ENCODE measurements around the gene PRPF38A.
A peak's percentile ranks its signal among the peaks of the same experiment; 100 is the strongest.
"Not testable (repeated sequence)": the region's sequence is repeated elsewhere in the genome, so short reads cannot be mapped to it uniquely, and the experiment has no call there.

Gene PRPF38A, protein sequence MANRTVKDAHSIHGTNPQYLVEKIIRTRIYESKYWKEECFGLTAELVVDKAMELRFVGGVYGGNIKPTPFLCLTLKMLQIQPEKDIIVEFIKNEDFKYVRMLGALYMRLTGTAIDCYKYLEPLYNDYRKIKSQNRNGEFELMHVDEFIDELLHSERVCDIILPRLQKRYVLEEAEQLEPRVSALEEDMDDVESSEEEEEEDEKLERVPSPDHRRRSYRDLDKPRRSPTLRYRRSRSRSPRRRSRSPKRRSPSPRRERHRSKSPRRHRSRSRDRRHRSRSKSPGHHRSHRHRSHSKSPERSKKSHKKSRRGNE

DNA sequence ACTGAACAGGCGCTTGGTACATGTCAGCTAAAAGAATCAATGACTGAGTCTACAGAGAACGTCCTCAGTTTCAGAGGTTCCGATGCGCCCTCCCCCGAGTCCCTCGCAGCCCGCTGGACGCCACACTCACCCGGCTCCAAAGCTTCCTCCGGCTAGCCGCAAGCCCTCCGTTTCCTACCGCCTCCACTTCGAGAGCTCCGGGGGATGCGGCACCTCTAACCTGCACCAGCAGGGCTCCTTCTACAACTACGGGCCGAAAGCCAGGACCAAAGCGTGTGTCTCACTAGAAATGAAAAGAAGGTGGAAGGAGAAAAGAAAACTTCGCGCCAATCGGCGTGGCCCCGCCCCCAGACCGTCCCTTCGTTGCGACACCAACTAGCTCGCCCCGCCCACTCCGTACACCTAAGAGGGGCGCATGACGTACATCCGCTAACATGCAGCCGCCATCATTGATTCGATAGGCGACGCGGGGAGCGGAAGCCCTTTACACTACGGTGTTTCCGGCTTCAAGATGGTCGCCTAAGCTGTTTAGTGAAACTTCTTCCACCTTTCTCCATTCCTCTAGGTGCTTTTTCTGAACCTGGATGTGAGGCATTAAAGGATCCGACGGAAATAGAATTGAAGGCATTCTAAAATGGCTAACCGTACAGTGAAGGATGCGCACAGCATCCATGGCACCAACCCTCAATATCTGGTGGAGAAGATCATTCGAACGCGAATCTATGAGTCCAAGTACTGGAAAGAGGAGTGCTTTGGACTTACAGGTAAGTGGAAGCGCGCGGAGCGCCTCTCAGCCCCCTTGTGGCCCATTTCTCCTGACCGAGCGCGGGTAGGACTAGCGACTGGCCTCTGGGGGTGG, at the start of gene PRPF38A, which contains the start of gene ORC1:
TSS of gene PRPF38A (plus strand) at position 487 of the 859 bp plus-strand sequence. CDS start at position 635, 148 bp downstream.
TSS of gene ORC1 (minus strand) at position 308 of the 859 bp plus-strand sequence. CDS start 2,200 bp downstream, outside the sequence.
- peak; percentile 92 for DNase-seq (ENCODE audit: low read depth)

DNA sequence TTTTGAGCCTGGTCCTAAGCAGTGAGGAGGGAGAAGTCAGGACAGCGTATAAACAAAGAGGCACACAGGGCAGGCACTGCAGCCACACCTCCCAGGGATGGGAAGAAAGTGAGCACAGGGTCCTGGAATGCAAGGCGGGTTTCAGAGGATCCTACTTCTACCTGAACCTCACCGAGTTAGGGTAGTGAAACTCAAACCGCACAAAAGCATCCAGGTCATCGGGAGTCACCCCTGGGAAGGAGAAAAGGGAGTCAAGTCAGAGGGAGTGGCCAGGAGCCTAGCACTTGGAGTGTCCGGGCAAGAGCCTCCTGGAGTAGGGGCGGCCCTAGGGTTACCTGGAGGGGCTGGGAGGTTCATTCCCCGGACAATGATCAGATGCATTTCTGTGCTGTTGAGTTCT, 49.0 kb upstream of the PRPF38A start:
- no peak for DNase-seq (ENCODE audit: low read depth)

DNA sequence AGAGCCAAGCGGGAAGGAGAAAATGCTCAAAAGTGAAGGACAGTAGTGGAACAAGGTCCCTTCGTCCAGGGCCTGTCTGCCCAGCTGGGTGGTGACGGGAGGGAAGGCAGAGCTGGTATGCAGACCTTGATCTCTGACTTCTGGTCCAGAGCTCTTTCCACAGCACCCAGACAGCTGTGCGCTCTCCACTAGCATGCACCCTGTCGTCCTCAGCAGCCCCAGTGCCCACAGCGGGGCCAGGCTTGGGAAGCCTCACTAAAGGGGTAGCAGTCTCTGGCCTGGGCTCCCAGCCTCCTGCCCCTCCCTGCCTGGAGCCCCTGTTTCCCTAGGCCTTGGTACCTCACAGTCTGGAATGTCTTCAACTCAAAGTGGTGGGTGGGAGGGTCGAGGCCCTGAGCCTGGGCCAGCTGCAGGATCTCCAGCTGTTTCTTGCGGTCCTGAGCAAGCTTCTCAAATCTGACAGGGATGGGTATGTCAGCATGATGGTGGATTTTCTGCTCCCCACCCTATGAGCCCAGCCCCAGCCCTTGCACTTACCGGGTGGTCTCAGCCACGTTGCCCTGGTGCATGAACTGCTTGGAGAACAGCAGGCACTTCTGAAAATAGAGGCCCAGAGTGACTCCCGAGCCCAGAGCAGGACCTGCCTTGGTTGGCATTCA, 48.4 kb upstream of the PRPF38A start:
- DNase-seq (ENCODE audit: low read depth), result no peak

DNA sequence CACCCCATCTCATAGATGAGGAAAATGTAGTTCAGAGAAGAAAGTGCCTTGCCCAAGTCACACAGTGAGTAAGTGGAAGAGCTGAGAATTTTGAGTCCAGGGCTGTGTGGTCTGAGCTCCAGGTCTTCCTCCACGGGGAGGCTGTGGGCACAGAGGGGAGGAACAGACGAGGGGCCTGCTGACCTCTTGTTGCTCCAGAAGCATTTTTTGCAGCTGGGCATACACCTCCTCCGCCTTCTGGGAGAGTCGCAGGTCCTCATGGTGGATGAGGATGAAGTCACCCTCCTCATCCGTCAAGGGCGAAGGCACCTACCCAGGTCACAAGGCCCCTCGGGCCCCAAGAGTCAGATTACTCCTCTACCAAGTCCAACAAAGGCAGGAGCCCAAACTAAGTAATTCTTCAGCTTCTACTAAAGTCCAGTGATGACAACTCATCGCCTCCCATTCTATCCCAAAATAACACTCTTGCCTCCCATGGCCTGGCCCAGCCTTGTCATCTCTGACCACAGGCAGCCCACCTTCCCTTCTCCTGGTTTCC, 47.5 kb upstream of the PRPF38A start:
- DNase-seq (ENCODE audit: low read depth), result no peak

DNA sequence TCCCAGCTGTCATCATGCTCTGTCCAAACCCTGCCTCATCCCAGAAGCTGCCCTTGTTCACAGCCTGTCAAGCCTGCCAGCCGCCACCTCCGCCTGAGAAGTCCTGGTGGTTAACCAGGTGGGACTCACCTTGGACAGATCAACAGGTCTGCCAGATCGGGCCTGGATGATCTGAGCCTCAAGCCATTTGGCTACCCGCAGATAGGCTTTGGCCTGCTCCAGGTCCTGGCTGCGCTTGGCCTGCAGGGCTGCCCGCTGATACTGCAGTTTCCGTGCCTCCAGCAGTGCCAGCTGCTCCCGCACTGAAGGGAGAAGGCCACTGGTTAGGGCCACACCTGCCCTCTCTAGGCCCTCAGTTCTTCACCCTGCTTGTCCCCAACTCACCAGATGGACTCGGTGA, 47.0 kb upstream of the PRPF38A start:
- DNase-seq (ENCODE audit: low read depth), result no peak

DNA sequence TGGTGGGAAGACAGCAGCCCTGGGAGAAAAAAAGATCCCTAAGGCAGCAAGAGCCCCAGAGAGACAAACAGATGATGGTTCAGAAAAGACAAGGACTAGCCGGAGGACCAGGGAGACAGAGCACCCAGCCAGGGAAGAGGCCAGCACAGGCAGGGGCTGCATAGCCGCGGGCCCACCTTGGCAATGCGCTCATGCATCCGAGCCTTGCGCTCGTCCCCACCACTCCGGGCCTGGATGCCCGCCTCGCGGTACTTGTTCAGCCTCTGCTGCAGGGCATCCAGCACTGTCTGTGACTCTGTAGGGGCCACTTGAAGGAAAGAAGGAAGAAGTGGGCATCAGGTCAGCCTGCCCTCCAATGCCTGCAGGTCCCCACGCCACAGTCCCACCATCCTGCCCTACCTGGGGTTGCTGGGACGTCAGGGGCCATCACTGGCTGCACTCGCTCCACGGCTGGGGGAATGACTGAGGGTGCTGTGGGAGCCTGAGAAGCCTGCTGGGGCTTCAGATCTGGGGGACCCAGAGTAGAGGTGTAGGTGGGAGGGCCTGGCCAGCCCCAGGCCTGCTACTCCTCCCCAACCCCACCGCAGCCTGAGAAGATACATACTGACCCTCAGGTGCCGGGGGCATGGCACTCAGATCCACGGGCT, 45.4 kb upstream of the PRPF38A start:
- DNase-seq (ENCODE audit: low read depth), result no peak

DNA sequence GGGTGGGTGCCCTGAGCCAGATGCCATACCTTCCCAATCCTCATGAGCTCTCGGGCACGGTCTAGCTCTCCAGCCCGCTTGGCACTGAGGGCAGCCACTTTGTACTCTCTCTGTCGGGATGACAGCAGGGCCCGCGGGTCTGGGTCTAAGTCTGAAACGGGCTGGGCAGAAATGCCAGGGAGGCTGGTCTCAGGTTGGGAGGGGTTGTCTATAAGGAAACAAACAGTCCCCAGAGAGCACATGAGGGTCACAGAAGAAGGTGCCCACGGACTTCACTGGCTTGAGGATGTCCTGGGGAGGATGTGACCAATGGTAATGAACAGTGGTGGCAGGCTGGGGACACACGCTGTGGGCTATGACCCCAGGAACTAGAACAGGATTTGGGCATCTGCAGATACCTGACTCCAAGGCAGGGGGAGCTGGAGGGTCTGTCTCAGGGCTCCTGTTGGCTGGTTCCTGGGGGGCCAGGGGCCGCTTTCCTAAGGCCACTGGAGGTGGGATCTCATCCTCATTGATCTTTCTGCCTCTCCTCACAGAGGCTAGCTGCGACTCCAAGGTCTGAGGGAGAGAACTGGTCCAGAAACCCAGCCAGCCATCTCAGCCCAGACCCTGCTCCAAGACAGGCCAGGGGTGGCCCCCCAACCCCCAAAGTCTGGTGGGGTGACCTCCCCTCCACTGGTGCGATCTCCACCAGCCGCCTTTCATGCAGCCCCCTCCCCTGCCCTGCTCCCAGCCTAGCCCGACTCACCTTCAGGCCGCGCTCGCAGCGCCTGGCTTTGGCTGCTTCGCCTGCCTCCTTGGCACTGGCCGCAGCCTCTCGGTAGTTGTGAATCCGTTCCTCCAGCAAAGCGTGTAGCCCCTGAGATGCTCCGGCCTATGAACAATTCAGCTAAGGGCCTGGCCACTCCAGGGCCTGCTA, 44.5 kb upstream of the PRPF38A start:
- DNase-seq (ENCODE audit: low read depth), result no peak

DNA sequence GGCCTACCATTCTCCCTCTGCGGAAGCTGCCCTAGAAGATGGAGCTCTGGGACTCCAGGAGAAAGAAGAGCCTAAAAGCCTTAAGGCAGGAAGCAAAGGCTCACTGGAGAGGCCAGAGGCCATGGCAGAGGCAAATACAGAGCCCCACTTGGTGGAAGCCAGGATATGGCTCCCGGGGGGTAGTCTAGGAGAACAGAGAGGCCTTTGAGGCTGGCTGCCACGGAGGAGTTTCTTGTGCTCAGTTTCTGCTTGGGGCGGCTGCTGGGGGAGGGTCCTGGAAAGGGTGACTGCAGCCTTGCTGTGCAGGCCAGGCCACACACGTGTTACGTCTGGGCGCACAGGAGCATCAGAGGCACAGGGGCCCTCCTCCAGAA, 43.8 kb upstream of the PRPF38A start:
- DNase-seq (ENCODE audit: low read depth), result no peak

DNA sequence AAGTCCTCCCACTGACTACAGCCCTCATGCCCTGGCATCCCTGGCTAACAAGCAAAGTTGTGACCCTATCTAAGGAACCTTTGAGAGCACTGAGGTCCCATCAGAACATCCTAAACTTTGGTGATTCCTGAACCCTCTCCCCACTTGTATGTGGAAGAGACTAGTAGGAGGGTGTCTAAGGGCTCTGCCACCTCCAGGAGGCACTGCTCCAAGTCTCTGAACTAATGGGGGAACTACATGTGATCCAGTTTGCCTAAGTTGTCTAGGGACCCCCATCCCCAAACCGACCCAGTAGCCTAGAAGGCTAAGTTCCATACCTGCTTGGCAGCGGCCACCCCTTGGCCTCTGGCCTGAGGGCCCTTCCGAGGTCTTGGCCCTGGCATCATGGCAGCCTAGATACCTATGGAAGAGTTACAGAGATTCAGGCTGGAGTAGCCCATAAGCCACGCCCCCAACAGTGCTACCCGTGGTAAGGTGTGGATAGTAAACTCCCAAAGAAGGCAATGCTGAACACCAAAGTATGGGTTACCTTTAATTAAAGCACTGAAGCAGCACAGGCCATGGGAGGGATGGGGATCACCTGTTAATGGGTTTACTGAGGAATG, 40.1 kb upstream of the PRPF38A start:
- no peak for DNase-seq (ENCODE audit: low read depth)

DNA sequence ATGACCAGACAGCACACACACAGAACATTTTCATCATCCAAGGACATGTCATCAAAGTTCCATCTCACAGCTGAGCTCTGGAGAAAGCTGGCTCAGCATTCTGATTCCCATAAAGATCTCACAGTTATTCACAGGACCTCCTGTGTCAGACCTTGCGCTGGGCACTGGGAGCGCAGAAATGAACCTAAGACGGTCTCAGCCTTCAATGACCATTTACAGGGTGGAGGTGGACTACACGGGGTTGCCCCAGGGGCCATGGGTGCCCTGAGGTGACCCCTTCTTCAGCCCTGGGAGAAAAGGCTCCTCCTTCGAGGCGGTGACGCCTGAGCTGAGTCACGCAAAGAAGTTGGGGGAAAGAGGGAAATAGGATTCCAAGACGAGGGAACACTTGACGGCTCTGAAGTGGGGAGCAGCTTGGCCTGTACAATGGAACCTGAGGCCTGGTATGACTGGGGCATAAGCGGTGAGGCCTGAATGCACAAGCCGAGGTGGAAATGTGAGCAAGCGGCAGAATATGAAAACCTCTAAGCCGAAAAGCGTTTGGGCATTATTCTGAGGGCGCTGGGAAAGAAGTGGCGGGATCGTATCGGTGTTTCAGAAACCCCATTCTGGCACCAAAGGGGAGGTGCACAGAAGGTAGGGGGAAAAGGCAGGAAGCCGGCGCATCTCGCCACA, 39.2 kb upstream of the PRPF38A start:
- peak; percentile 50 for DNase-seq (ENCODE audit: low read depth)

DNA sequence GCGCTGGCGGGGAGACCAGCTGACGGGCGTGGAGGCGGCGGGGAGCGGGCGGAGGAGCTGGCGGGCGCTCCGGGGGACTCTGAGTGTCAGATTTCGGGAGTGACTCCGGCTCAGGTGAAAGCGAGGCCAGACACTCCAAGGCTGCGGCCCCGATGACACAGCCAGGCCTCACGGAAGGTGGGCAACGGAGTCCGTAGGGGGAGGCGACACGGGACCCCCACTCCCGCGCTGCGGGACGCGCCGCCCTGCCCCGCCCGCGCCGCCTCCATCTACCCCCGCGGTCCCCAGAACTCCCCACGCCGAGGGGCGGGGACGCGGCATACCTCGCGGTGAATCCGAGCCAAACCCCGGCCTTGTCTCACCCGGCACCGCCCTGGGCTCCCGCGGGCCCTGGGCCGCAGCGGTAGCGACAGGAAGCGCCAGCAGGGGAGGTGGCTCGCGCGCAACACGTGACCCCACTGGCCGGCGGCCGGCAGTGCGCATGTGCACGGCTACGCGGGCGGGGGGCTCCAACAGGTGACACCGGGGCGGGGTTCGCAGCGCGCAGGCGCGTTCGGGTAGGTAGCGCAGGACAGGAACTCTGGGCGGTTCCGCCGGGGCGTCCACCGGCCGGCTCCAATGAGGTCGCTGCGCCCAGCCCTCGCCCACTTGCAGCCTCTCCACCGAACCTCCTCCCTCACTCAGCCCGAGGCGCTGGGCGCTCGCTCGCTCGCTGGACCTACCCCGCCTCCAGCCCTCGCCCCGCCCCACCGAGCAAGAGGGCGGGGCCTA, 38.5 kb upstream of the PRPF38A start, which contains the start of gene CC2D1B:
TSS of gene CC2D1B (minus strand) at position 460 of the 771 bp plus-strand sequence. CDS start 1,585 bp downstream, outside the sequence.
- peak; percentile 91 for DNase-seq (ENCODE audit: low read depth)

DNA sequence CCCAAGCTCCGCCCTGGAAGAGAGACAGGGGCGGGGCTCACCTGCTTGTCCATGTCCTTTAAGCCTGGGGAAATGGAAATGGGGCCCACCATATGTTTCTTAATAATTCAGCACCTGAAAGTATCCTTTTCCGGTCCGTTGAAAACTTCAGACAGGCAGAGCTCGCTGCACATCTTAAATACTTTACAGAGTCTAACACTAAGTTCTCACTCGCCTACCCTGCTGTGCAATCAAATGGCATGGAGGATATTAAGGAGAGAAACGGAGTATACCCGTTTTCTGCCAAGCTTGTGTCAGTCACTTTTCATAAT, 37.9 kb upstream of the PRPF38A start:
- DNase-seq (ENCODE audit: low read depth), result no peak

DNA sequence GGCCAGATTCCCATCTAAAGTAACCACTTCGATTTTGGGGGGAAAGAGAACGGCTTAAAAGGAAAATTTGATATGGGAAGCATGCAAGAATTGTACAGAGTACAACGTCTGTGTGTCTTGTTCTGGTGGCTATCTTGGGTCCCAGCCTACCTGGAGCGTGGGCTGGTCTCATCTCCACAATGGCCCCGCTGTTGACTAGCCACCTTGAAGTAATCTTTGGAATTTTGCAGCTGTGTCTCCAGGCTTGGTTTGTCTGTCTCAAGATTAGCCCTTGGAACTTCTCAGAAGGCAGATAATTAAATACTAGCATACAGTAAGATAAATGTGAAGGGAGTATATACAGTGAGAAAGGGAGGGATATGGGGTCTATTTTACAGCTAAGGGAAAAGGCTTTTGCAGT, 37.1 kb upstream of the PRPF38A start:
- no peak for DNase-seq (ENCODE audit: low read depth)

DNA sequence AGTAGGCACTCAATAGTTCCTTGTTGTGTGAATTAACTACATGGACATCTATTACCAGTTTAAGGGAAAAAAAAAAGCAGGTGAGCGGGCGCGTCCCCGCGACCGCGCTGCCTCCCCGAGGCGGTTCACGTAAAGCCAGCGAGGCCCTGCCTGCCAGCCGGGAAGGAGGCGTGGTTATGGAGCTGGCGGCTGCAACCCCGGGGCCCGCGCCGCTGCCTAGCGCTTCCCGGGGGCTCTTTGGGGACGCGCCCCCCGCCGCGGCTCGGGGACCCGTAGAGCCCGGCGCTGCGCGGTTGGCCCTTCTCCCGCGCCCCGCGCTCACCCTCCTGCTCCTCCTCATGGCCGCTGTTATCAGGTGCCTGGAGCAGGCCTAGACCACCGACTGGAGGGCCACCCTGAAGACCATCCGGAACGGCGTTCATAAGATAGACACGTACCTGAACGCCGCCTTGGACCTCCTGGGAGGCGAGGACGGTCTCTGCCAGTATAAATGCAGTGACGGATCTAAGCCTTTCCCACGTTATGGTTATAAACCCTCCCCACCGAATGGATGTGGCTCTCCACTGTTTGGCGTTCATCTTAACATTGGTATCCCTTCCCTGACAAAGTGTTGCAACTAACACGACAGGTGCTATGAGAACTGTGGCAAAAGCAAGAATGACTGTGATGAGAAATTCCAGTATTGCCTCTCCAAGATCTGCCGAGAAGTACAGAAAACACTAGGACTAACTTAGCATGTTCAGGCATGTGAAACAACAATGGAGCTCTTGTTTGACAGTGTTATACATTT, 35.8 kb upstream of the PRPF38A start:
- DNase-seq (ENCODE audit: low read depth), result no peak

DNA sequence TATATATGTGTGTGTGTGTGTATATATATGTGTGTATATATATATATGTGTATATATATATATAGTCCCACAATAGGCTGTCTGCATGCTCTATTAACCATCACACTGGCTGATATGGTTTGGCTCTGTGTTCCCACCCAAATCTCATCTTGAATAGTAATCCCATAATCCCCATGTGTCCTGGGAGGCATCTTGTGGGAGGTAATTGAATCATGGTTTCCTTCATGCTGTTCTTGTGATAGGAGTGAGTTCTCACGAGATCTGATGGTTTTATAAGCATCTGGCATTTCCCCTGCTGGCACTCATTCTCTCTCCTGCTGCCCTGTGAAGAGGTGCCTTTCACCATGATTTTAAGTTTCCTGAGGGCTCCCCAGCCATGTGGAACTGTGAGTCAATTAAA, 34.6 kb upstream of the PRPF38A start:
- not testable (repeated sequence) for DNase-seq (ENCODE audit: low read depth)

DNA sequence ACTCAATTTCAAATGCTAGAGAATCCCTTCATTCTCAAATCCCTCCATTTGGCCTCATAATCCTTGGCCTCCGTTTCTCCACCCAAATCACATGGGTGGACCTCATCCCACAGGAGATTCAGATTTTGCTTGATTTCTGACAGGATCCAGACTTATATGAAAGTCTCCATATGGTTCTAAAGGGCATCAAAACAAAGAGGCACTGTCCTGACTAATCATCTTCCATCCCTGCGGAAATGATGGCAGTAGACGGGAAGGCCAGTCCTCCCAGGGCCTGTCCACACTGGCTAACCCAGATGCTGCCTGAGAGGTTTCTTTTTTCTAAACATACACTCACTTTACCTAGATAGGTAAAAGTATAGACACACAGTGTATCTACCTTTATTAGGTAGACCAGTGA, 19.0 kb upstream of the PRPF38A start:
- DNase-seq (ENCODE audit: low read depth), result no peak

DNA sequence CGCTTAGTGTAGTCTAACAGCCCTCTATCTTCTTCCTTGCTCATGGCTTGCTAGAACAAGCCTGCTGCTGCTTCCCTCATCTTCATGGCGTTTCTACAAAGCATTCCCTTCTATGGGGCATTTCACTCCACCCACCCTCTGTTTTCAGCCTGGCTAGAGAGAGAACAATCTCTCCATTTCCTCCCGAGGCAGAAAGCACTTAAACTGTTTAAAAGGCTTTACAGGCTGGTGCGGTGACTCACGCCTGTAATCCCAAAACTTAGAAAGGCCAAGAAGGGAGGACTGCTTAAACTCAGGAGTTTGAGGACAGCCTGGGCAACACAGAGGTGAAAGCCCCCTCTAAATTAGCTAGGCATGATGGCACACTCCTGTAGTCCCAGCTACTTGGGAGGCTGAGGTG, 17.9 kb upstream of the PRPF38A start:
- DNase-seq (ENCODE audit: low read depth), result no peak

DNA sequence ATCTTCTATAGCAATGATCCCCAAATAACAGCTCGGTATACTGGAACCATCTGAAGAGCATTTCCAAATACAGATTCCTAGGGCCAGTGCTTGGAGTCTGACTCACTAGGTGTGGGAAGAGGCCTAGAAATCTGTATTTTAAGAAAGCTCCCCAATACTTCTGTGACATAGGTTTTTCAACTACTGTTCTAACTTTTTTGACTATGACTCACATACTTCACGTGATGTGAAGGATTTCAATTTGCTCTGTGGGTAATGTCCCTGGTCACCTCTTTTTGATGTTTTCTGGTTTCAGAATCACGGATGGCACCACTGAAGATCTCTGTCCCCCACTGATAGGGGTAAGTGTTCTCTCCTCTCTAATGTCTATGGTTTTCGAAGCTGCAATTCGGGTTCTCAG, 11.2 kb upstream of the PRPF38A start:
- DNase-seq (ENCODE audit: low read depth), result no peak
